ENCODE results near the gene UBE2QL1. TPM values are rescaled to one million over a fixed set of nuclear protein-coding genes. Genes with fewer than 3 reads are reported as not detected.

UBE2QL1 gene
- total RNA-seq, 1 donor from 2014 or later = 0.49 TPM

DNA sequence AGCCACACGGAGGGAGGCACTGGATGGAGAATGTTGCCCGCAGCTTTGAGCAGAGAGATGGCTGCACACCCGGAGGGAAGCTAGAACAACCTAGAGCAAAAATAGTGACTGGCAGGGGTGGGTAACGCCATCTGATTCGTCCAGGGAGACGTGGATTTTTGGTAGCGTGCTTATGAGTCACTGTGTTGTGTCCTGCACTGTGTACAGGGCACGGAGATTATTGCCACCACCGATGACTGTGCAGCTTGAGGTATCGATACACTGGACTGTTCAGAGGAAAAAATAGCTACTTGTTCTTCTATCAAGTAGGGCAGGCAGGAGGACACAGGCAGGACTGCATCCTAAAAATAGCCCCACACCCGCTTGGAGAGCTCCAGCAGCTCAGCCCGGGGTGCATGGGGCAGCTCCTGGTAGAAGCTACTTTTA is 6.0 kb downstream of the UBE2QL1 start:
- no peak for DNase-seq (ENCODE audit: low spot score)

DNA sequence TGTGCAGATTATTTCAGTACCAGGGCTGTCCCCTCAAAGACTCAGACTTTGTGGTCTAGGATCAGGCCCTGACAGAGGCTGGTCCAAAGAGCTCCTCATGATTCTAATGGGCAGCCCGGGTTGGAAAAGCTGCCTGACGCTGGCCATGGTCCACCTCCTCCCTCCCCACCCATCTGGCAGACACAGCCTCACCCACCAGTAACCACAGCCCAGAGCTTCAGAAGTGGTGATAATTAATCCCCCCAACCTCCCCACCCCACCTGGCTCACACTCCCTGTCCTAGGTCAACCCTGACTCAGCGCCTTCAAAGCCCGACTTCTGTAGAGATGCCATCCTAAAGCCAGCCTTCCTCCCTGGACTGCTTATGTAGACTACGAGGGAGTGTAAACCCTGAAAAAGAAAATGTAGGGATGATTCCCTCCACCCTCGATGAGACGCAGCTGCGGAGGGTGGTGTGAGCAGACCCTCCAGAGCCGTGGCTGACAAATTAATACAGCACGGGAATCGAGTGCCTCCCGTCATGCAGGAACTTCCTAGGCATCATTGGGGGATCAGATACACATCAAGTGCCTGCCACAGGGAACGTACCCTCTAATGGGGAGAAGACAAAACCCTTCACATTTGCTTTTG is 7.0 kb downstream of the UBE2QL1 start:
- no peak for DNase-seq (ENCODE audit: low spot score)

DNA sequence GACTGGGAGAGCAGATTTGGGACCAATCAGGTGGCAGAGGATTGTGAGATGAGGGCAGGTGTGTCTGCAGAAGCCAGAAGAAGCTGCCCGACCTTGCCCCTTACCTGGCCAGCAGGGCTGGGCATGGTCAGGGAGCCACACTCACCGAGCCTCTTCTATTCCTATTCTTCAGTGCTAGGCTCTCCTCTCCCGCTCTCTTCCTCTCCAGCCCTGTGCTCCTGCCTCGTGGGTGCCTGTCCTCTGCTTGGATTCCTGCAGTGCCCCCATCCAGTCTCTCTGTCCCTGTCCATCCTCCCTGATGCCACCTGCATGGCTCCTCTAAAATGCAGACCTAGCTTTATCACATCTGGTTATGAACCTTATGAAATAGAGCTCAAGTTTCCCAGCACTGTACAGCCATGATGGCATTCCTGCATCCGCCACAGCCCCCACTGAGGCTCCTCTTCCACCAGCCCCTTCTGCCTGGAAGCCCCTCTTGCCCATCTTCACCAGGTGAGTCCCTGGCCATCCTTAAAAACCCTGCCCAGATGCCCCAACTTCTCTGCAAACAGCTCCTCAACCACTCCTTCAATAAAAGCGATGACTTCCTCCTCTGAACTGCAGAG is 8.2 kb downstream of the UBE2QL1 start:
- no peak for DNase-seq (ENCODE audit: low spot score)

DNA sequence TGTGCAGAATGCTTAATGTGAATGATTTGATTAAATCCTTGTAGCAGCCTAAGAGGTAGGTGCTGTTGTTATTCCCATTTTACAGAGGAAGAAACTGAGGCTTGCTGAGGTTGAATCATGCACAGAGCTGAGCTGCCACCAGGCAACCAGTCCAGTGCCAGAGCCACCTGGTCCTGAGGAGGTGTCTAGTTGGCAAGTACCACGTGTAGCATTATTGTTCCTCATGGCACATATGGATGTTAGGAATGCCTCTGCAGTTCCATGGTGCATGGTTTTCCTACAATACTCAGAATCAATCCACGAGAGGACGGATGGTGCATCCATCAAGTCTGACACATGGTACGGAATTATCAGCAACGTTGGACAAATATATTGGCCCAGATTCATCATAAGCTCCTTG is 8.9 kb downstream of the UBE2QL1 start:
- DNase-seq (ENCODE audit: low spot score) = no peak

DNA sequence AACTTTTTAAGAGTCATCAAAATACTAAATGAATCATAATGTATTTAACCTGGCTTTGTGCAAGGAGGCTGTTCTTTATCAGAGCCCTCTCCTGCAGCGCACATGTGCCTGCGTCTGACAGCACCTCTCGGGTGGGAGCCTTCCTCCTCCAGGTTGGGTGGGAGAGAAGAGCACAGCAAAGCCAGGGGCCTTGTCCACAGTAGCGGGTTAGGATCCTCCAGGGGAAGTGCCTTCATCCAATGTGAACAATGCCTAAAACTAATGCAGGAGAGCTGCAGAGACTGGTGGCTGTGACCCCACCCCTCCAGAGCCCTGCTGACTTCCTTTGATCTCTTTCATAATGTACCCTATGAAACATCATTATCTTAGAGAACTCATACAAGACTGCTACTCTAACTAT is 10.2 kb downstream of the UBE2QL1 start:
- DNase-seq (ENCODE audit: low spot score) = no peak

DNA sequence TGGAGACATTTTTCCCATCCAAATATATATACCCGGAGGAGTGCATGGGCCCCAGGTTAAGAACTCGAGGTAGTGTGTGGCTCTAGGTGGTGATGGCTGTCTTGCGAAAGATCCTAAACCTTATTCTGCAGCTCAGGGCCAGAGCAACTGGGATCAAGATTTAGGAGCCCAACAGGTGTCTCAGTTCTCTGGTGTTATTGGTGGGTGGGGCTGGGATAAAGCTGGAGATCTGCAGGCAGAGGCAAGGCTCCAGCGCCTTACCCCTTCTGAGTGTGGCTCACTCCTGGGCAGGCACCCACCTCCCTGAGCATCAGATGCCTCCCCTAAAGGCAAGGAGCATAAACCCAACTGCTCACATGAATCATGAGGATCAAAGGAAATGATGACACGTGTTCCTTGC is 11.2 kb downstream of the UBE2QL1 start:
- DNase-seq (ENCODE audit: low spot score) = no peak

DNA sequence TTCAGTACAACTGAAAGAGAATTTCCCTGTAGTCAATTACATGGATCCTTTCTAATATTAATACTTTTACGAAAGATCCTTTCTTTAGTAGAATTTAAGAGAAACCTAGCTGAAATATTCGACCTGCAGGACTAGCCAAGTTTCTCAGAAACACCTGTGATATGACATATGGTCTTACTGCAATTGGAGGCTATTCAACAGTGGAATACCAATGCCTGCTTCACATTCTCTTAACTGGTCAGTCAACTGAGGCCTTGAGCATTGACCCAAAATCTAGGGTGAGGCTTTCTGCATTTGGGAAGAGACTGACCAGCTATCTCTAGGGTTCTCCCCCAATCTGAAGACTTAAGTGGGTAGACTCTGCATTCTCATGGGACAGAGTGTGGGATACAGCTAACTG is 12.3 kb downstream of the UBE2QL1 start:
- no peak for DNase-seq (ENCODE audit: low spot score)

DNA sequence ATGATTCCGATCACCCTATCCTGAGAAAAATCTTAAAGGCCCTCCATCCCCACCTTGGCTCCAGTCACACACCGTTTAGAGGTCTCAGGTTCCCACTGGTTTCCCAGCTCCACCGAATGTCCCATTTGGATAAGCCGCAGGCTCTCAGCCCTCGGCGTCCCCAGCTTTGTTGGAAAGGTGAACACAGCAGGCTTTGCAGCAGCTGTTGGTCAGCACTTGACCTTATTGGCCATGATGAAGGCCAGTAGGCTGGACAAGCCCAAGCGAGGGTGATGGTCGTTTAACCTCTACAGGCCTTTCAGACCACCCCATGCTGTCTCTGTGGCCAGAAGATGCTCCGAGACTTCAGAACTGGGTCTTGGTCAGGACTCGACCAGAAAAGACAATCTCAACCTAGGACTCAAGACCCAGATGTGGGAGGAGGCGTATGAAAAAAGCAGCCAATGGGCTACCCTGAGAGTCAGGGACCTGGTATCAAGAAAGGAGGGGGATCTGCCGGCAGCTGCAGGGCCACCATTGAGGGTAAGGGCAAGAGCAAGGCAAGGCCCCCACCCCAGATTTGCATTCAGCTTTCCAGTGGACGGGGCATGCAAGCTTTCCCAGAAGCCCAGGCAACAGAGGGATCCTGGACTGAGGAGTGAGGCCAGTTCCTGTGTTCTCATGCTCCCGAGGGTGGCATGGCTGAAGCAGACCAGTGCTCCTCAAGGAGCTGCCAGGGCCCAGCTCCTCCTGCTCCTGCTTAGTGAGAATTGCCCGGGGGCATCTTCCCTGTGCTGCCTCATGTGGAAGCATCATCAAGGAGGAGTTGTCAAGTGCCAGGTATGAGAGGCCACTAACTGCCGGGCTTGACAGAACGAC is 13.4 kb downstream of the UBE2QL1 start:
- no peak for DNase-seq (ENCODE audit: low spot score)

DNA sequence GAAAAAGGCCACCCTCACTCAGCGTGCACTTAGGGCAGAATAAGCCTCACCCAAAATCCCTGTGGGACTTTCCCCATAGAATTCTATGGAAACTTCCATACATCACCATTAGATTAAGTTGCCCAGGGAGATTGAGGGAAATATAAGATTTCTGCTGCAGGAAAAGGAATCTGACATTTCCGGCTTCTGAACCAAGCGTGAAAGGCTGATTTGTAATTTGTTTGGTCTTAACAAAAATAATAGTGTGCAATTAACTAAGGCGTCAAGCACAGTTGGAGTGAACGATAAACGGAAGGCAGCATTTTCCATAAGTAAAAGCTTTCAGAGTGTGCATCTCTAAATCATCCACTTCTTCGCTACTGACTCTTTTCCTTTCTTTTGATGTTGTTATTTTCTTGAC is 14.0 kb downstream of the UBE2QL1 start:
- DNase-seq (ENCODE audit: low spot score) = no peak

DNA sequence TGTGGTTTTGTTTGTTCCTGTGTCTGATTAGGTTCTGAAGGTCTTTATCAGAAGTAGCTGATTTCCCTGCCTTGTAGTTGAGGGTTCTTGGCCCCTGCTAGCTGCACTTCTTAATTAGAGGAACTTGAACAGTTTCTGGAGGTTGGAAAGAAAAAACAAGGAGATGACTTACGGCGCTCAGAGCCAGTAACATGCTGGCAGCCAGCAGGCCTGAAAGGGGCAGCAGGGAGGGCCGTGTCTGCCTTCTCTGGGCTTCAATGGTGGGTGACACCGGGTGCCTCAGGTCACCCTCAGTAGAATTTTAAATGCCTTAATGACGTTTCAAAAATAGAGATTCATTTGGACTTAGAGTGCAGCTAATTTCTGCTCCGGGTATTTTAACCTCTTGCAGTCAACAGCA is 15.8 kb downstream of the UBE2QL1 start:
- no peak for DNase-seq (ENCODE audit: low spot score)

DNA sequence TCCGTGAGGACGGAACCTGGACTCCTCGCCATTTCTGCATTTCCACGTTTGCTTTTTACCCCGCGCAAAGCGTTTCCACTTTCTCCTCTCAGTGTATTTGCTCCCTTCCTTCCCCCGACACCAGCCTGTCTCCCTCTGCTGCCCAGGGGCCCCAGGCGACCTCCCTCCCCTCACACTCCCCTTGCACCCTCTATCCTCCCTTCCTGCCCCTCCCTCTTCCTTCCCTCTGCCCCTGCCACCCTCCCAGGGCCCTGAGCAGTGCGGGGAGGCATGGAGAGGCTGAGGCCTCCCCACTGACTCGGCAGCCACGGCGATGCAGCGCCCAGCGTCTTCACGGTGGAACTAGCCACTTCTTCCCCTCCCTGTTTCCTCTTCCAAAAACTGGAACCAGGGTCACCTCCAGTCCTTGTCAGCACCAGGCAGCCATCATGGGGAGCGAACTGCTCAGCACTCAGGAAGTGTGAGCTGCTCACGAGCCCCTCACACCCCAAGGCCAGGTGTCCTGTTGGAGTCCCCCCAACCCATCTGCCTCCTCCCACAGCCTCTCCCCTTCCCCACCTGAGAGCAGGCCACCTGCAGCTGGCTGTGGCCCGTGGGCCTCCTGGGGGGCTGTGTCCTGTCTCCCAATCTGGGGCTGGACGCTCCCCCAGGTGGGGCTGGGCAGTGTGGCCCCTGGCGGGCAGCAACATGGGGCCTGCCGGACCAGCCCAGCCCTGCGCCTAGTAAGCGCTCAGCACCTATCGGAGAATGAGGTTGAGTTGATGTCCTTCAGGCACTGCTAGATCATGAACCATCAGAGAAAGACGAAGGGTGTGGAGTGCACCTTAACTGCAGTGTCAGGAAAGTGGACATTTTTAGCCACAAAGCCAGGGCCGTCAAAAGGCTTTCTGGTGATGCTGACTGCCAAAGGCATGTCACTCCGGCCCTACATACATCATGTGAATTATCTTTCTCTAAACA is 17.5 kb downstream of the UBE2QL1 start:
- DNase-seq (ENCODE audit: low spot score) = no peak

DNA sequence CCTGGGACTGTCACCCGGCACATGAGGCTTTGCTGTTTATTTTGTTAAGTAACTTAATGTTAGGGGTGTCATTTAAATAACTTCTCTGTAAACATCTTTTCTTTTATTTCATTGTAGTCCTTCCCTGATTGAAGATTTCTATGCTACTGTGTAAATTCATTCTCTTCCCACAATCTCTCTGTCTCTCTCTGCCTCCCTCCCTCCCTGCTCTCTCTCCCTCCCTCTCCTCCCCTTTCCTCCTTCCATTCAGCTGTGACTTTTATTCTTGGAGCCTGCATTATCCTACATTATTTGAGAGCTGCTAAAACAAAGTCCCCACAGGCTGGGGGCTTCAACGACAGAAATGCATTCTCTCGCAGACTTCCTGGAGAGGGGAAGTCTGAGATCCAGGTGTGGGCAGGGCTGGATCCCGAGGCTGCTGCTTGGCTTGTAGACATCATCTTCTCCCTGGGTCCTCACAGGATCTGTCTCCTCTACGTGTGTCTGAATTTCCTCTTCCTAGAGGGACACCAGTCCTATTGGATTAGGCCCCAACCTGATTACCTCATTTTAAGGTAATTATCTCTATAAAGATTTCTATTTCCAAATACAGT is 18.4 kb downstream of the UBE2QL1 start:
- DNase-seq (ENCODE audit: low spot score) = no peak

DNA sequence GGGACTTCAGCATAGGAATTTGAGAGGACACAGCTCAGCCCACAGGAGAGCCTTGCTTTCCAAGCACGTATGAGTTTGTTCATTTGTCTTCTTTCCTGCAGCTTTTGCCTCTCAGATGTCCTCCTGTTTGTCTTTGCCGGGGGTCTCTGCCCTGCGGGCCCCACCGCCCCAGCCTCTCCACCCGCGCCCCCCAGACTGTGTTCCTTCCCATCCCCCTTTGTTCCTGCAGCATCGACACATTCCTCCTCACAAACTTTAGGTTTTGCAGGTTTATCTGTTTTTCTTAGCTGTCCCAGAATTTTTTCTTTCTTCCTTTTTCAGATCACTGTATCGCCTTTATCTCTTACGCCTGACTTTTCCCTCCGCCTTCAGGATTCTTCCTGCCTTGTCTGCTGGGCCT is 18.9 kb downstream of the UBE2QL1 start:
- no peak for DNase-seq (ENCODE audit: low spot score)

DNA sequence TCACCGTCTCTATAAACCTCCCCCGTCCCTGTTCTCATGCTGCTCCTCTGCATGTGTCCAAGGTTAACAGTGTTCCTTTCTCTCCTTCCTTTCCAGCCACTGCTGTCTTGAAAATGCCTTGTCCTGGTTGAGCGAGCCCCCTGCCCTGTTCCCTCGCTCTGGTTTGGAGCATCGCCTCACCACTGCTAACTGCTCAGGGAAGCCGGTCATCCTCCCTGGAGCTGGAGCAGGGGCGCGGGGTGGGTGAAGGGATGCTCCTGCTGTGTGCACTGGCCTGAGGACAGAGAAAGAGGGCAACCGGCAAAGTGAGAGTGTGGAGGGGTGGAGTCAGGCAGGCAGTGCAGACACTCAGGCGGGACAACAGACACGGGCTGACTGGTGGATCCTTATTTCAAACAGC is 19.4 kb downstream of the UBE2QL1 start:
- DNase-seq (ENCODE audit: low spot score) = no peak

DNA sequence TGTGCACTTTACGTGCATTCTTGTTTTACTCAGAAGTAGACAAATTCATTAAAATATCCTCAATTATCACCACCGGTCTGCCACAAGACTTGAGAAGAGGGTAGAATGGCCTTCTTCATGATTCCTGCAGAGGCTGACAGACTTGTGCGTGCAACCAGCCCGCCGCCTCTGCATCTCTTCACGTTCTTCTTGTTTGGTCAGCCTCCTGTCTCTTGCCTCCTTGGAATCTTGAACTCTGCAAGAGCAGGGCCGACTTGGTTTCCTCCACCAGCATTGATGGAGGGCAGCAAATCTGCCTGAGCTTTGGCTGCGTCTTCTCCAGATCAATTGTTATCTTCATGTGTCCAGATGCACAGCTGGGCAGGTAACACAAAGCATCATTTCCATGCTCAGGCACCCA is 20.2 kb downstream of the UBE2QL1 start:
- DNase-seq (ENCODE audit: low spot score) = no peak

DNA sequence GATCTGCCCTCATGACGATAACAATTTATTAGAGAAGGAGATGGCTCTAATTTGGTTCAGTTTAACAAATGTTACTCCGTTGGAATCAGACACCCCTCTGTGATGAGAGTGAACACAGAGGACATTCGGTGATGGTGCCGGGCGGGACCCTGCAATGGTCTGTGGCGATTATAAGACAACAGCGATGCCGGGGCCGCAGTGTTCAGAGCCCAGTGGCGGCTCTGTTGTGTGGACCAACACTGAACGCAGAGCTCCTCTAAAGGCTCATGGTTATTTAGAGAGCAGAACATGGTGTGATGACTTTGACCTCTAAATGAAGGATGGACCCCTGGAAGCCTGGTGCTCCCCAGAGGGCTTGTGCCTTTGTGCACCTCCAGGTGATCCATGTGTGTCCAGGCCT is 21.2 kb downstream of the UBE2QL1 start:
- no peak for DNase-seq (ENCODE audit: low spot score)

DNA sequence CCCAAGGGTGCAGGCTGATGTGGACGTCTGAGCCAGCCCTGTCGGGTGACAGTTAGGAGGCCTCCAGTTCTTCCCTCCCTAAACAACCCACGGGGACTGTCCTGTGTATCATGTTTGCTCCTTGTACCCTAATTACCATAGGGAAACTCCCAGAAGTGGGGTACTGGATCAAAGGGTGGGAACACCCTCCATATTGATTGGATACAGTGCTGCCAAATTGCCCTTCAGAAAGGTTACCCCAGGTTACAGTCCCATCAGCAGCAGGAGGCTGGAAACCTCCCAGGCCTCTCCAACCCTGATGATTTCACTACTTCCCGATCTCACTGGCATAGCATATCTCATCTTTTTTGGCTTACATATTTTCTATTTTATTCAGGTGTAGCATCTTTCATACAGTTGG is 22.0 kb downstream of the UBE2QL1 start:
- no peak for DNase-seq (ENCODE audit: low spot score)

DNA sequence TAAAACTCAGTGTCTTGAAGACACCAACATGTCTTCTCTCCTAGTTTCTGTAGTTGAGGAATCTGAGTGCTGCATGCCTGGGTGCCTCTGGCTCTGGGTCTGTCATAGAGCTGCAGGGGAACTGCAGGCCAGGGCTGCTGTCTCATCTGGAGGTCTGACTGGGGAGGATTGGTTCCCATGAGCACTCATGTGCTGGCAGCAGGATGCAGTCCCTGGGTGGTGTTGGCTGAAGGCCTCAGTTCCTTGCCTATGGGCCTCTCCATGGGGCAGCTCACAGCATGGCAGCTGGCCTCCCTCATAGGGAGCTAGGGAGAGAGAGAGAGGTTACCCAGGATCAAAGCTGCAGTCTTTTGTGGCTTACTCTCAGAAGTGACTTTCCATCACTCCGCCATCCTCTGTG is 22.6 kb downstream of the UBE2QL1 start:
- no peak for DNase-seq (ENCODE audit: low spot score)

DNA sequence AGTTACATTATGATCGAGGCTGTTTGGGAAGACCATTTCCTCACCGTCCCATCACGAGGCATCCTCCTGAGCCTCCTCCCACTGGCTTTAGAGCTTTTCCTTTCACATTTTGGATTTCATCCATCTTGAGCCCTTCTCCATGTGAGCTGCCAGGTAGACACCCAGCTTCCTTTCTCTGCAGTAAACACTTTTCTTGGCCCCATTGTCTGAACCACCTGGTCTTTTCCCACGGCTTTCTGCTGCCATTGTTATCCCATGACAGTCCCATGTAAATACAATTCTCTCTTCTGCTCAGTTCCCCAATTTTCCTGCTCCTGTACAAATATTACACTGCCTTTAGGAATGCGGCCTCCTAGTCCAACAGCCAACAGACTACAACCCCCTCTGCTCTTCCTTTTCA is 24.1 kb downstream of the UBE2QL1 start:
- no peak for DNase-seq (ENCODE audit: low spot score)

DNA sequence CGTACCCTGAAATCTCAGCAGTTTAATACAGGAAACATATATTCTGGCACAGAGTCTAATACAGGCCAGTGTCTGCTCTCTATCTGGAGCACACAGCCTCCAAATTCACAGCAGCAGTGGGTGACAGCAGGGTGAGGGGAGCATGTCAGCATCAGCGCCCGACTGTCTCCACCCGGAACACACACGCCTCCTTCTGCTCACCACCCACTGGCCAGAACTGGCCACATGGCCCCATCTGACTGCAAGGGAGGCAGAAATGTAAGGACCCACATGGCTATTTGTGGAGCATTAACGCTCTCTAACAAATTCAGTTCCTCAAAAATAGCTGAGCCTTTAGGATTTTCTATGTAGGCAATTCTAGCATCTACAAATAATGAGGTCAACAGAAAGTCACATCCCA is 24.6 kb downstream of the UBE2QL1 start:
- DNase-seq (ENCODE audit: low spot score) = no peak

DNA sequence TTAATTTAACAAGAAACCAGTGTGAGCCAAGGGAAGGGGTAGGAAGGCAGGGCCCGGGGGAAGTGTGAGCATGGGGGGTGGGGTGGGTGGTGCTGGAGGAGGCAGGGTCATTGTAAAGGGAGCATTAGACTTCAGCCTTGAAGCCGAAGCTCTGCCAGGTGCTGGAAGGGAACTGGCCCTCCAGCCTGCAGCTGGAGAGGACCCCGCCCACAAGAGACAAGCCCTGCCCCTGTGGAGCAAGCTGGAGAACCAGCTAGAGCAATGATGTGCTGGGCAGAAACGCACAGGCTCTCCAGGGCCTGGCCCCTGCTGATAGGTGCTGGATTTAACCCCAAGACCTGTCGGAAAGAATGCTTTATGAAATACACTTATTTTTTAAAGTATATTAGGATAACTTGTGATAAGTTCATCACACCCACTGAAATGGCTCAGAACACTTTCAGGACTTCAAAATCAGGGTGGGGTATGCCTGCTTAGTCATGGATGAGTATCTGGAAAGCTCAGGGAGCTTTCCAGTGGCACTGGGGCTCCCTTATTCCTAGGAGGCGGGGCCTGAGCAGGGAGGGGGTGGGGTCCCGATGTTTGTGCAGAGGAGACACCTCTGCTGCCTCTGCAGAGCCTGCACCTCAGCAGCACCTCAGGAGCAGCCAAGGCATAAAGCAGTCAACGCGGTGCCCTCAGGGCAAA is 27.1 kb downstream of the UBE2QL1 start:
- no peak for DNase-seq (ENCODE audit: low spot score)

Measured in ureter (tissue), 1 donor.